ENCODE results near the gene RABGAP1L. TPM values are rescaled to one million over a fixed set of nuclear protein-coding genes. Genes with fewer than 3 reads are reported as not detected.

RABGAP1L gene
- total and polyA plus RNA-seq, 2 of the 4 experiments (the other 2 are of a cell fraction) = 7.9 to 26.7 TPM

DNA sequence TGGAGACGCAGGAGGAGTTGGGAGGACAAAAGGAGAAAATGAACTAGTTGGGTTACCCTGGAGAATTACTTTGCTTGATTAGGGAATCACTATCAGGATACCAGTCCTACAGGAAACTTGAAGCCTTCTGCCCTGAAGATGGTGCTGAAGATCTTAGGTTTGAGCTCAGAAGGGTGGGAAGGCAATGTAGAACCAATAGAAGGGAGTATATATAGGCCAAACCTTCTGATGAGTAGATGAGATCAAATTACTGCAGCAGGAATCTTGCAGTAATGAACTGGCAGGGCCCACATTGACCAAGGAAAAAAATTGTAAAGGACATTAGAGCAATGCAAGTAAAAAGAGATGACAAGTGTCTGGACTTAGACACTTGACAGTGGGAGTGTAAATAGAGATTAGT is 724.1 kb downstream of the RABGAP1L start:
- Histone ChIP-seq H2BK5ac (ENCODE audit: low read depth, low read length, poor library complexity, severe bottlenecking) (no peak overlapping the region), H3K4me2 (ENCODE audit: low read depth, low read length) (no peak overlapping the region), H3K27me3 (ENCODE audit: control insufficient read depth, insufficient read depth, low read length) (no peaks in the 10 kb centered on the region), H3K18ac (ENCODE audit: low read depth, low read length) (no peak overlapping the region), H2AK5ac (ENCODE audit: low read depth, low read length) (no peak overlapping the region), H3K14ac (replicated peaks; ENCODE audit: low read depth, low read length) (no peak overlapping the region), H3K56ac (ENCODE audit: extremely low read depth, insufficient read depth, low read length) (no peak overlapping the region), H4K5ac (ENCODE audit: low read depth, low read length) (no peak overlapping the region), H2BK15ac (ENCODE audit: low read depth, low read length) (no peak overlapping the region), H3K9me1 (ENCODE audit: insufficient read depth, low read length) (no peaks in the 10 kb centered on the region), H2BK120ac (ENCODE audit: low read depth, low read length) (no peak overlapping the region), H4K8ac (ENCODE audit: low read depth in 2 of 2, low read length in 2 of 2) (no peak overlapping the region), H3K4me3 (ENCODE audit: insufficient read depth, low read depth, low read length) (no peak overlapping the region), H4K20me1 (ENCODE audit: insufficient read depth, low read length) (no peaks in the 10 kb centered on the region), H3K4me1 (ENCODE audit: control insufficient read depth, insufficient read depth, low read length) (no peaks in the 10 kb centered on the region), H3K23ac (ENCODE audit: low read depth, low read length) (no peak overlapping the region), H3K27ac (ENCODE audit: insufficient read depth, low read length) (no peak overlapping the region), H3K9ac (ENCODE audit: low read depth, low read length) (no peak overlapping the region), H2AFZ (replicated peaks; ENCODE audit: low read length, poor library complexity) (no peak overlapping the region), H3K4ac (ENCODE audit: low read depth, low read length) (no peak overlapping the region), H3K79me1 (ENCODE audit: low read depth in 1 of 2, low read length in 2 of 2) (no peaks in the 10 kb centered on the region), H4K91ac (ENCODE audit: insufficient read depth, low read depth, low read length) (no peak overlapping the region), H2BK20ac (ENCODE audit: low read depth, low read length) (no peak overlapping the region), H3K9me3 (ENCODE audit: control insufficient read depth, insufficient read depth, low read length) (no peaks in the 10 kb centered on the region), H3K36me3 (ENCODE audit: control insufficient read depth, insufficient read depth, low read length) (no peaks in the 10 kb centered on the region), H2AK9ac (replicated peaks; ENCODE audit: low read depth, low read length, poor library complexity) (no peak overlapping the region)
- TF ChIP-seq, protein P1, sequence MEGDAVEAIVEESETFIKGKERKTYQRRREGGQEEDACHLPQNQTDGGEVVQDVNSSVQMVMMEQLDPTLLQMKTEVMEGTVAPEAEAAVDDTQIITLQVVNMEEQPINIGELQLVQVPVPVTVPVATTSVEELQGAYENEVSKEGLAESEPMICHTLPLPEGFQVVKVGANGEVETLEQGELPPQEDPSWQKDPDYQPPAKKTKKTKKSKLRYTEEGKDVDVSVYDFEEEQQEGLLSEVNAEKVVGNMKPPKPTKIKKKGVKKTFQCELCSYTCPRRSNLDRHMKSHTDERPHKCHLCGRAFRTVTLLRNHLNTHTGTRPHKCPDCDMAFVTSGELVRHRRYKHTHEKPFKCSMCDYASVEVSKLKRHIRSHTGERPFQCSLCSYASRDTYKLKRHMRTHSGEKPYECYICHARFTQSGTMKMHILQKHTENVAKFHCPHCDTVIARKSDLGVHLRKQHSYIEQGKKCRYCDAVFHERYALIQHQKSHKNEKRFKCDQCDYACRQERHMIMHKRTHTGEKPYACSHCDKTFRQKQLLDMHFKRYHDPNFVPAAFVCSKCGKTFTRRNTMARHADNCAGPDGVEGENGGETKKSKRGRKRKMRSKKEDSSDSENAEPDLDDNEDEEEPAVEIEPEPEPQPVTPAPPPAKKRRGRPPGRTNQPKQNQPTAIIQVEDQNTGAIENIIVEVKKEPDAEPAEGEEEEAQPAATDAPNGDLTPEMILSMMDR (conservative IDR thresholded peaks at IDR 0.05; ENCODE audit: low read depth, low read length) = 0 out of 2 replicates have a peak, but pooled peaks have one; percentile 12
- no peak for TF ChIP-seq RFX5 (IDR thresholded peaks at IDR 0.05; ENCODE audit: low read depth, low read length)
- POLR2A ChIA-PET (ENCODE audit: unreplicated experiment) = no interaction called here
- DNase-seq (peak; percentile 46), ATAC-seq (ENCODE audit: low read depth) (peak; percentile 81)
- dilution Hi-C loops (cut with HindIII; ENCODE audit: low sequenced_read_pairs, unreplicated experiment) (no loop called here), intact Hi-C loops (cut with micrococcal nuclease) (no loop called here), in situ Hi-C loops (cut with MboI; ENCODE audit: low sequenced_read_pairs) (no loop called here)
- CTCF ChIA-PET = no interaction called here
- WGBS, 2 experiments (ENCODE audit: extremely low coverage in 2 of 2, insufficient read length in 1 of 2) = no CpG with 5 or more reads among the region's 1 CpG
- BruUV-seq (replicated peaks) = no TSS peak
